WTC11 (cell line): ENCODE results near the gene STRAP. TPM values are rescaled to one million over a fixed set of nuclear protein-coding genes. Genes with fewer than 3 reads are reported as not detected.

ENCODE experiments used
- ATAC-seq: fragments of 200-7000 bp; cut with Tn5 transposase; 2 replicates; pipeline ENCODE4 v1.10.0; 2021; ENCODE audit warnings: mild to moderate bottlenecking, moderate library complexity
- CTCF ChIA-PET: fragments of 300-600 bp; sonication (Branson Sonifier 250); formaldehyde crosslinking; loops from one replicate; lab custom pipeline; 2021; ENCODE audit warnings: antibody characterized with exemption; lab: Charles Lee
- POLR2A ChIA-PET: fragments of 350-600 bp; sonication (Branson Sonifier 250); formaldehyde crosslinking; loops from one replicate; lab custom pipeline; 2021; ENCODE audit warnings: antibody characterized with exemption; lab: Charles Lee
- DNase-seq: peaks from one replicate; pipeline ENCODE4 v3.0.0; 2021; ENCODE audit warnings: low spot score
- H3K27ac Mint-ChIP-seq: 2 replicates; pipeline ENCODE4 v1.8.0; 2021; ENCODE audit warnings: mixed read lengths
- H3K27me3 Mint-ChIP-seq: 2 replicates; pipeline ENCODE4 v1.8.0; 2021; ENCODE audit warnings: low read depth, mild to moderate bottlenecking, moderate library complexity, mixed read lengths
- H3K36me3 Mint-ChIP-seq: 2 replicates; pipeline ENCODE4 v1.8.0; 2021; ENCODE audit warnings: mixed read lengths
- H3K4me1 Mint-ChIP-seq: 2 replicates; pipeline ENCODE4 v1.8.0; 2022; ENCODE audit warnings: mixed read lengths
- H3K4me3 Mint-ChIP-seq: 2 replicates; pipeline ENCODE4 v1.8.0; 2021; ENCODE audit warnings: mild to moderate bottlenecking, moderate library complexity, mixed read lengths
- H3K9me3 Mint-ChIP-seq: 2 replicates; pipeline ENCODE4 v1.8.0; 2021; ENCODE audit warnings: mixed read lengths
- ATF1 ChIP-seq: sonication (generic); formaldehyde crosslinking; IDR thresholded peaks from 2 replicates; pipeline ENCODE4 v1.8.1; 2023; ENCODE audit warnings: mild to moderate bottlenecking, moderate library complexity, missing genetic modification reagents
- CREB1 ChIP-seq: sonication (generic); formaldehyde crosslinking; IDR thresholded peaks from 2 replicates; pipeline ENCODE4 v1.8.0; 2023; ENCODE audit warnings: mild to moderate bottlenecking, missing genetic modification reagents
- FOXK1 ChIP-seq: sonication (generic); formaldehyde crosslinking; IDR thresholded peaks from 2 replicates; pipeline ENCODE4 v1.8.0; 2022; ENCODE audit warnings: mild to moderate bottlenecking, moderate library complexity, missing genetic modification reagents
- GABPB1 ChIP-seq: sonication (generic); formaldehyde crosslinking; IDR thresholded peaks from 2 replicates; pipeline ENCODE4 v1.8.1; 2023; ENCODE audit warnings: mild to moderate bottlenecking, missing genetic modification reagents
- KAT7 ChIP-seq: sonication (generic); formaldehyde crosslinking; IDR thresholded peaks from 2 replicates; pipeline ENCODE4 v1.8.1; 2023; ENCODE audit warnings: missing genetic modification reagents, mild to moderate bottlenecking, borderline replicate concordance
- MYBL2 ChIP-seq: sonication (generic); formaldehyde crosslinking; IDR thresholded peaks from 2 replicates; pipeline ENCODE4 v1.8.1; 2023; ENCODE audit warnings: mild to moderate bottlenecking, moderate library complexity, missing genetic modification reagents
- PRRX2 ChIP-seq: fragments of 250-450 bp; sonication (Bioruptor Pico); IDR thresholded peaks from 2 replicates; pipeline ENCODE4 v1.8.0; 2021; ENCODE audit warnings: mild to moderate bottlenecking
- RELA ChIP-seq: sonication (generic); formaldehyde crosslinking; IDR thresholded peaks from 2 replicates; pipeline ENCODE4 v1.8.1; 2022; ENCODE audit warnings: missing genetic modification reagents, mild to moderate bottlenecking, borderline replicate concordance
- SMAD3 ChIP-seq: sonication (generic); formaldehyde crosslinking; IDR thresholded peaks from 2 replicates; pipeline ENCODE4 v1.8.0; 2022; ENCODE audit warnings: missing genetic modification reagents, mild to moderate bottlenecking, borderline replicate concordance
- SOX15 ChIP-seq: fragments of 250-450 bp; sonication (Bioruptor Pico); IDR thresholded peaks from 2 replicates; pipeline ENCODE4 v1.9.0; 2021; ENCODE audit warnings: mild to moderate bottlenecking
- TCF7 ChIP-seq: sonication (generic); formaldehyde crosslinking; IDR thresholded peaks from 2 replicates; pipeline ENCODE4 v1.8.0; 2022; ENCODE audit warnings: mild to moderate bottlenecking, low read depth, missing genetic modification reagents, moderate library complexity
- TEAD4 ChIP-seq: sonication (generic); formaldehyde crosslinking; IDR thresholded peaks from 2 replicates; pipeline ENCODE4 v1.8.0; 2022; ENCODE audit warnings: mild to moderate bottlenecking, missing genetic modification reagents
- ZNF121 ChIP-seq: sonication (generic); formaldehyde crosslinking; IDR thresholded peaks from 2 replicates; pipeline ENCODE4 v1.8.0; 2023; ENCODE audit warnings: missing genetic modification reagents
- ZNF317 ChIP-seq: sonication (generic); formaldehyde crosslinking; IDR thresholded peaks from 2 replicates; pipeline ENCODE4 v1.8.1; 2023; ENCODE audit warnings: low read depth, mild to moderate bottlenecking, moderate library complexity, missing genetic modification reagents, borderline replicate concordance
- ZNF416 ChIP-seq: fragments of 250-450 bp; sonication (Bioruptor Pico); IDR thresholded peaks from 2 replicates; pipeline ENCODE4 v1.9.0; 2021; ENCODE audit warnings: mild to moderate bottlenecking, inconsistent platforms
- total RNA-seq: library from RNA; stranded (reverse); gene quantifications from 3 replicates; pipeline ENCODE4 v1.2.3, GENCODE V29; 2021
- TF ChIP-seq, protein P1 (sequence below): sonication (generic); formaldehyde crosslinking; IDR thresholded peaks from 2 replicates; pipeline ENCODE4 v1.8.1; 2023; ENCODE audit warnings: mild to moderate bottlenecking, missing genetic modification reagents
- TF ChIP-seq, protein P2 (sequence below): sonication (generic); formaldehyde crosslinking; IDR thresholded peaks from 2 replicates; pipeline ENCODE4 v1.8.1; 2022; ENCODE audit warnings: mild to moderate bottlenecking, missing genetic modification reagents, moderate library complexity, borderline replicate concordance
- TF ChIP-seq, protein P3 (sequence below): fragments of 250-450 bp; sonication (Bioruptor Pico); IDR thresholded peaks from 2 replicates; pipeline ENCODE4 v1.9.0; 2021; ENCODE audit warnings: moderate library complexity, mild to moderate bottlenecking, inconsistent platforms, borderline replicate concordance
- TF ChIP-seq, protein P4 (sequence below): fragments of 250-450 bp; sonication (Bioruptor Pico); IDR thresholded peaks from 2 replicates; pipeline ENCODE4 v2.1.2; 2022; ENCODE audit warnings: mild to moderate bottlenecking, moderate library complexity
- TF ChIP-seq, protein P5 (sequence below): sonication (generic); formaldehyde crosslinking; conservative IDR thresholded peaks from 2 replicates; pipeline ENCODE4 v1.8.1; 2022; ENCODE audit warnings: mild to moderate bottlenecking, missing genetic modification reagents
- TF ChIP-seq, protein P6 (sequence below): sonication (generic); formaldehyde crosslinking; IDR thresholded peaks from 2 replicates; pipeline ENCODE4 v1.8.0; 2023; ENCODE audit warnings: mild to moderate bottlenecking, missing genetic modification reagents
- TF ChIP-seq, protein P7 (sequence below): fragments of 250-450 bp; sonication (Bioruptor Pico); IDR thresholded peaks from 2 replicates; pipeline ENCODE4 v1.9.0; 2021; ENCODE audit warnings: mild to moderate bottlenecking

The STRAP gene
- total RNA-seq, 1 experiment from 2014 or later, result 221 TPM

DNA sequence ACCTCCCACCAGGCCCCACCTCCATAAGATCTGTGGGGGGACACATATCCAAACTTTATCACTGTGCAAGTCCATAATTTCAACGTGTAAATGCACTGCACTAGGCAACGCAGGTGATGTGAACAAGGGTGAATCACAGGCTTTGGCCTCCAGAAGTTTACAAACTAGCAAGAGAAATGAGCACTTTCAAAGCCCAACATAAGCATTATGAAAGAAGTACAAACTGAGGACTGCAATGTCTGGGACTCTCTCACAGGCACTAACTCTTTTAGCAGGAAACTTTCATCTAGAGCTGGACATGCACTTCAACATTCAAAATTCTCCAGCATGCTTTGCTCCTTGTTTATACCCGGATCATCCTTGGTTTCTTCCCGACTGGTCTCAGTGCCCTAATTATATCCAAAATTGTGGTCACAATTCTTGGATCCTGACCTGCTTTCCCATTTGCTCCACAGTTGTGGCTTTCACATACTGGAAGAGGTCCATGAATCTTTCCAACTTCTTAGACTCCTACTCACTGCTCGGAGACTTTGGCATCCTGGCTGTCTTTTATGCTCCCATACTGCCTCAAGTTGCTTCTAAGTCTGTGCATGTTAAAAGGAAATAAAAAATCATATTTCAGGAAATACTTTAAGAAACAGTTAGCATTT, 44.9 kb upstream of the STRAP start:
- H3K4me3 Mint-ChIP-seq, result no peak overlapping the region
- DNase-seq (no peak), ATAC-seq (no peak)
- ChIA-PET CTCF (no interaction called here), POLR2A (no interaction called here)
- no peaks in the 10 kb centered on the region for H3K27me3 Mint-ChIP-seq
- H3K9me3 Mint-ChIP-seq, result peaks cover 6% of the 10 kb centered on the region; the same call in 1 of the 2 replicates
- H3K27ac Mint-ChIP-seq, result no peak overlapping the region
- H3K4me1 Mint-ChIP-seq, result no peaks in the 10 kb centered on the region
- H3K36me3 Mint-ChIP-seq, result no peaks in the 10 kb centered on the region
- TF ChIP-seq ATF1 (CRISPR knock-in tag), result no peak
- TF ChIP-seq SMAD3 (CRISPR knock-in tag), result no peak
- TF ChIP-seq, protein P1, sequence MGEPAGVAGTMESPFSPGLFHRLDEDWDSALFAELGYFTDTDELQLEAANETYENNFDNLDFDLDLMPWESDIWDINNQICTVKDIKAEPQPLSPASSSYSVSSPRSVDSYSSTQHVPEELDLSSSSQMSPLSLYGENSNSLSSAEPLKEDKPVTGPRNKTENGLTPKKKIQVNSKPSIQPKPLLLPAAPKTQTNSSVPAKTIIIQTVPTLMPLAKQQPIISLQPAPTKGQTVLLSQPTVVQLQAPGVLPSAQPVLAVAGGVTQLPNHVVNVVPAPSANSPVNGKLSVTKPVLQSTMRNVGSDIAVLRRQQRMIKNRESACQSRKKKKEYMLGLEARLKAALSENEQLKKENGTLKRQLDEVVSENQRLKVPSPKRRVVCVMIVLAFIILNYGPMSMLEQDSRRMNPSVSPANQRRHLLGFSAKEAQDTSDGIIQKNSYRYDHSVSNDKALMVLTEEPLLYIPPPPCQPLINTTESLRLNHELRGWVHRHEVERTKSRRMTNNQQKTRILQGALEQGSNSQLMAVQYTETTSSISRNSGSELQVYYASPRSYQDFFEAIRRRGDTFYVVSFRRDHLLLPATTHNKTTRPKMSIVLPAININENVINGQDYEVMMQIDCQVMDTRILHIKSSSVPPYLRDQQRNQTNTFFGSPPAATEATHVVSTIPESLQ, result no peak
- TF ChIP-seq ZNF121 (CRISPR knock-in tag), result no peak
- no peak for TF ChIP-seq RELA (CRISPR knock-in tag)
- TF ChIP-seq, protein P2, sequence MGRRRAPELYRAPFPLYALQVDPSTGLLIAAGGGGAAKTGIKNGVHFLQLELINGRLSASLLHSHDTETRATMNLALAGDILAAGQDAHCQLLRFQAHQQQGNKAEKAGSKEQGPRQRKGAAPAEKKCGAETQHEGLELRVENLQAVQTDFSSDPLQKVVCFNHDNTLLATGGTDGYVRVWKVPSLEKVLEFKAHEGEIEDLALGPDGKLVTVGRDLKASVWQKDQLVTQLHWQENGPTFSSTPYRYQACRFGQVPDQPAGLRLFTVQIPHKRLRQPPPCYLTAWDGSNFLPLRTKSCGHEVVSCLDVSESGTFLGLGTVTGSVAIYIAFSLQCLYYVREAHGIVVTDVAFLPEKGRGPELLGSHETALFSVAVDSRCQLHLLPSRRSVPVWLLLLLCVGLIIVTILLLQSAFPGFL, result no peak
- TF ChIP-seq, protein P3, sequence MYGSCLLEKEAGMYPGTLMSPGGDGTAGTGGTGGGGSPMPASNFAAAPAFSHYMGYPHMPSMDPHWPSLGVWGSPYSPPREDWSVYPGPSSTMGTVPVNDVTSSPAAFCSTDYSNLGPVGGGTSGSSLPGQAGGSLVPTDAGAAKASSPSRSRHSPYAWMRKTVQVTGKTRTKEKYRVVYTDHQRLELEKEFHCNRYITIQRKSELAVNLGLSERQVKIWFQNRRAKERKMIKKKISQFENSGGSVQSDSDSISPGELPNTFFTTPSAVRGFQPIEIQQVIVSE (CRISPR knock-in tag), result no peak
- TF ChIP-seq, protein P4, sequence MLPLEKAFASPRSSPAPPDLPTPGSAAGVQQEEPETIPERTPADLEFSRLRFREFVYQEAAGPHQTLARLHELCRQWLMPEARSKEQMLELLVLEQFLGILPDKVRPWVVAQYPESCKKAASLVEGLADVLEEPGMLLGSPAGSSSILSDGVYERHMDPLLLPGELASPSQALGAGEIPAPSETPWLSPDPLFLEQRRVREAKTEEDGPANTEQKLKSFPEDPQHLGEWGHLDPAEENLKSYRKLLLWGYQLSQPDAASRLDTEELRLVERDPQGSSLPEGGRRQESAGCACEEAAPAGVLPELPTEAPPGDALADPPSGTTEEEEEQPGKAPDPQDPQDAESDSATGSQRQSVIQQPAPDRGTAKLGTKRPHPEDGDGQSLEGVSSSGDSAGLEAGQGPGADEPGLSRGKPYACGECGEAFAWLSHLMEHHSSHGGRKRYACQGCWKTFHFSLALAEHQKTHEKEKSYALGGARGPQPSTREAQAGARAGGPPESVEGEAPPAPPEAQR (CRISPR knock-in tag), result no peak

DNA sequence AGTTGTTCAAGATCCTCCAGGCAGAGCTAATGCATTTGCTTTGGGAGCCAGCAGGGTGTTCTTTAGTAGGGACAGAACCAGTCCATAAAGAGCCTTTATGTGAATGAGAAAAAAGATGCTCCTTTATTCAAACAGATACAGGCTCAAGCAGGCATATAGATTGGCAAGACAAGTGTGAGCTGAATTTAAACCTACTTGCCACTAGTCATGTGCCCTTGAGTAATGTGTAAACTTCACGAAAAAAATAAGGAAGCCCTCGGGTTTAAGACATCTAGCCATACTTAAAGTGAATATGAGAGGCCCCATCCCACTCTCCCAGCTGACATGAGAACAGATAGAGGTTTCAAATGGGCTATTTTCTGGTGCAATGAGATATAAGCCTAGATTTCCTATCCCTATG, 43.1 kb upstream of the STRAP start:
- H3K4me3 Mint-ChIP-seq, result no peak overlapping the region
- H3K4me1 Mint-ChIP-seq, result no peaks in the 10 kb centered on the region
- DNase-seq (no peak), ATAC-seq (no peak)
- ChIA-PET POLR2A (no interaction called here), CTCF (interaction anchor here (0.8 to 1.1 kb wide), 3 partner anchors 67 to 311 kb away, joined by 3 to 4 read pairs (median 3); no protein-coding TSS in a partner anchor)
- TF ChIP-seq, protein P5, sequence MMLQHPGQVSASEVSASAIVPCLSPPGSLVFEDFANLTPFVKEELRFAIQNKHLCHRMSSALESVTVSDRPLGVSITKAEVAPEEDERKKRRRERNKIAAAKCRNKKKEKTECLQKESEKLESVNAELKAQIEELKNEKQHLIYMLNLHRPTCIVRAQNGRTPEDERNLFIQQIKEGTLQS (CRISPR knock-in tag), result no peak
- no peak for TF ChIP-seq ZNF416 (CRISPR knock-in tag)
- TF ChIP-seq FOXK1, result no peak
- no peak for TF ChIP-seq TCF7 (CRISPR knock-in tag)
- TF ChIP-seq ZNF317 (CRISPR knock-in tag), result no peak
- TF ChIP-seq, protein P6, sequence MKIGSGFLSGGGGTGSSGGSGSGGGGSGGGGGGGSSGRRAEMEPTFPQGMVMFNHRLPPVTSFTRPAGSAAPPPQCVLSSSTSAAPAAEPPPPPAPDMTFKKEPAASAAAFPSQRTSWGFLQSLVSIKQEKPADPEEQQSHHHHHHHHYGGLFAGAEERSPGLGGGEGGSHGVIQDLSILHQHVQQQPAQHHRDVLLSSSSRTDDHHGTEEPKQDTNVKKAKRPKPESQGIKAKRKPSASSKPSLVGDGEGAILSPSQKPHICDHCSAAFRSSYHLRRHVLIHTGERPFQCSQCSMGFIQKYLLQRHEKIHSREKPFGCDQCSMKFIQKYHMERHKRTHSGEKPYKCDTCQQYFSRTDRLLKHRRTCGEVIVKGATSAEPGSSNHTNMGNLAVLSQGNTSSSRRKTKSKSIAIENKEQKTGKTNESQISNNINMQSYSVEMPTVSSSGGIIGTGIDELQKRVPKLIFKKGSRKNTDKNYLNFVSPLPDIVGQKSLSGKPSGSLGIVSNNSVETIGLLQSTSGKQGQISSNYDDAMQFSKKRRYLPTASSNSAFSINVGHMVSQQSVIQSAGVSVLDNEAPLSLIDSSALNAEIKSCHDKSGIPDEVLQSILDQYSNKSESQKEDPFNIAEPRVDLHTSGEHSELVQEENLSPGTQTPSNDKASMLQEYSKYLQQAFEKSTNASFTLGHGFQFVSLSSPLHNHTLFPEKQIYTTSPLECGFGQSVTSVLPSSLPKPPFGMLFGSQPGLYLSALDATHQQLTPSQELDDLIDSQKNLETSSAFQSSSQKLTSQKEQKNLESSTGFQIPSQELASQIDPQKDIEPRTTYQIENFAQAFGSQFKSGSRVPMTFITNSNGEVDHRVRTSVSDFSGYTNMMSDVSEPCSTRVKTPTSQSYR (CRISPR knock-in tag), result no peak
- no peak for TF ChIP-seq PRRX2 (CRISPR knock-in tag)
- TF ChIP-seq ZNF121 (CRISPR knock-in tag), result no peak
- TF ChIP-seq CREB1 (CRISPR knock-in tag), result no peak
- no peak for TF ChIP-seq MYBL2 (CRISPR knock-in tag)
- TF ChIP-seq, protein P7, sequence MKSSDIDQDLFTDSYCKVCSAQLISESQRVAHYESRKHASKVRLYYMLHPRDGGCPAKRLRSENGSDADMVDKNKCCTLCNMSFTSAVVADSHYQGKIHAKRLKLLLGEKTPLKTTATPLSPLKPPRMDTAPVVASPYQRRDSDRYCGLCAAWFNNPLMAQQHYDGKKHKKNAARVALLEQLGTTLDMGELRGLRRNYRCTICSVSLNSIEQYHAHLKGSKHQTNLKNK (CRISPR knock-in tag), result no peak
- no peak for TF ChIP-seq TEAD4 (CRISPR knock-in tag)
- TF ChIP-seq SOX15, result no peak
- TF ChIP-seq KAT7 (CRISPR knock-in tag), result no peak
- no peak for TF ChIP-seq GABPB1 (CRISPR knock-in tag)
- TF ChIP-seq, protein P2, result no peak
- H3K27ac Mint-ChIP-seq, result no peak overlapping the region
- H3K27me3 Mint-ChIP-seq, result no peaks in the 10 kb centered on the region
- peaks cover 6% of the 10 kb centered on the region; the same call in 1 of the 2 replicates for H3K9me3 Mint-ChIP-seq
- H3K36me3 Mint-ChIP-seq, result no peaks in the 10 kb centered on the region
